ENCODE data around the gene SPIRE1.

SPIRE1 gene

GRCh38 chr18:12477606-12478005 is 180.3 kb downstream of the SPIRE1 start:
- no peak for DNase-seq (ENCODE audit: low read depth)
- no peak overlapping the region for H3K4me3 ChIP-seq (ENCODE audit: low read depth, low read length)
- TF ChIP-seq, protein P1, sequence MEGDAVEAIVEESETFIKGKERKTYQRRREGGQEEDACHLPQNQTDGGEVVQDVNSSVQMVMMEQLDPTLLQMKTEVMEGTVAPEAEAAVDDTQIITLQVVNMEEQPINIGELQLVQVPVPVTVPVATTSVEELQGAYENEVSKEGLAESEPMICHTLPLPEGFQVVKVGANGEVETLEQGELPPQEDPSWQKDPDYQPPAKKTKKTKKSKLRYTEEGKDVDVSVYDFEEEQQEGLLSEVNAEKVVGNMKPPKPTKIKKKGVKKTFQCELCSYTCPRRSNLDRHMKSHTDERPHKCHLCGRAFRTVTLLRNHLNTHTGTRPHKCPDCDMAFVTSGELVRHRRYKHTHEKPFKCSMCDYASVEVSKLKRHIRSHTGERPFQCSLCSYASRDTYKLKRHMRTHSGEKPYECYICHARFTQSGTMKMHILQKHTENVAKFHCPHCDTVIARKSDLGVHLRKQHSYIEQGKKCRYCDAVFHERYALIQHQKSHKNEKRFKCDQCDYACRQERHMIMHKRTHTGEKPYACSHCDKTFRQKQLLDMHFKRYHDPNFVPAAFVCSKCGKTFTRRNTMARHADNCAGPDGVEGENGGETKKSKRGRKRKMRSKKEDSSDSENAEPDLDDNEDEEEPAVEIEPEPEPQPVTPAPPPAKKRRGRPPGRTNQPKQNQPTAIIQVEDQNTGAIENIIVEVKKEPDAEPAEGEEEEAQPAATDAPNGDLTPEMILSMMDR (IDR thresholded peaks at IDR 0.05; ENCODE audit: low read depth, low read length, missing control alignments), result no peak
- in situ Hi-C loops (cut with HindIII; ENCODE audit: low sequenced_read_pairs), result no loop called here

GRCh38 chr18:12476955-12477354 is 181.0 kb downstream of the SPIRE1 start:
- TF ChIP-seq, protein P1 (IDR thresholded peaks at IDR 0.05; ENCODE audit: low read depth, low read length, missing control alignments), result no peak
- no peak overlapping the region for H3K4me3 ChIP-seq (ENCODE audit: low read depth, low read length)
- in situ Hi-C loops (cut with HindIII; ENCODE audit: low sequenced_read_pairs), result no loop called here
- no peak for DNase-seq (ENCODE audit: low read depth)

DNA sequence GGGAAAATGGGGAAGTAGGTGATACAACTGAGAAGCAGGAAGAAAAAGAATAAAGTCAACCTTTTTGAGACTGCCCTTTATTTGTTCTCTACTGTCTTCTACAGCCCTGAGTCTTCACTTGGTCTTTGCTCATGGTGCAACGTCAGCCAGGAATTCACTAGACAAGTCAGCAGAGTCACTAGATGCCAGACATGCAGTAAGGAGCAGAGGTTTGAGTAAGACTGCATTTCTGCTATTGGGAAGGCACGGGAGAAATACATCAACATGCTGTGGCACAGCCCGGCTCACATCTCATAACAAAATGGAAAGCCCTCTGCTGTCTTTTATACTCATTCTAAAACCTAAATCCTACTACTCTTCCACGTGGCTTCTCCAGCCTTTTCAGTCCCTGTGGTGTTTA is 183.0 kb downstream of the SPIRE1 start:
- H3K4me3 ChIP-seq (ENCODE audit: low read depth, low read length), result no peak overlapping the region
- in situ Hi-C loops (cut with HindIII; ENCODE audit: low sequenced_read_pairs), result no loop called here
- DNase-seq (ENCODE audit: low read depth), result no peak
- TF ChIP-seq, protein P1 (IDR thresholded peaks at IDR 0.05; ENCODE audit: low read depth, low read length, missing control alignments), result no peak

GRCh38 chr18:12474146-12474545 is 183.8 kb downstream of the SPIRE1 start:
- H3K4me3 ChIP-seq (ENCODE audit: low read depth, low read length), result no peak overlapping the region
- in situ Hi-C loops (cut with HindIII; ENCODE audit: low sequenced_read_pairs), result no loop called here
- DNase-seq (ENCODE audit: low read depth), result no peak
- TF ChIP-seq, protein P1 (IDR thresholded peaks at IDR 0.05; ENCODE audit: low read depth, low read length, missing control alignments), result no peak

- no peak for DNase-seq (ENCODE audit: low read depth)
- TF ChIP-seq, protein P1 (IDR thresholded peaks at IDR 0.05; ENCODE audit: low read depth, low read length, missing control alignments), result no peak
Observed at GRCh38 chr18:12470382-12471075, 187.4 kb downstream of the SPIRE1 start.

DNA sequence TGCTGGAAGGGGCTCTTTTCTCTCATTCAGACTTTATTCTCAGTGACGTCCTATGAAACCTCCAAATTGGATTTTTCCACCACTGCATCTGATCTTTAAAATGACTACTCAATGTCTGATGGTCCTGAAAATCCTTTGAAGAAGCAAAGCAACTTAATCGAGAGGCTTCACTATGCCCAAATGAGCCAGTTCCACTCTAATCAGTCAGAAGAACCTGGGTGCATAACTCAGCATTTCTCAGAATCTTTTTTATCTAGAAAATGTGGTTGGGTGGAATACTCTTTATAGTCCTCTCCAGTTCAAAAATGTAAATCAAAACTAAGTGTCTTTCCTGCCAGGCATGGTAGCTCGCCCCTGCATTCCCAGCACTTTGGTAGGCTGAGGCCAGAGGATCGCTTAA is 189.5 kb downstream of the SPIRE1 start:
- no peak for DNase-seq (ENCODE audit: low read depth)
- in situ Hi-C loops (cut with HindIII; ENCODE audit: low sequenced_read_pairs), result no loop called here
- H3K4me3 ChIP-seq (ENCODE audit: low read depth, low read length), result no peak overlapping the region
- TF ChIP-seq, protein P1 (IDR thresholded peaks at IDR 0.05; ENCODE audit: low read depth, low read length, missing control alignments), result no peak

More at GRCh38 chr18:12470382-12471075, 187.4 kb downstream of the SPIRE1 start:
- in situ Hi-C loops (cut with HindIII; ENCODE audit: low sequenced_read_pairs), result no loop called here
- H3K4me3 ChIP-seq (ENCODE audit: low read depth, low read length), result no peak overlapping the region
